ENCODE measurements around the gene CNTN4.
A peak's percentile ranks its signal among the peaks of the same experiment; 100 is the strongest.

CNTN4 gene

DNA sequence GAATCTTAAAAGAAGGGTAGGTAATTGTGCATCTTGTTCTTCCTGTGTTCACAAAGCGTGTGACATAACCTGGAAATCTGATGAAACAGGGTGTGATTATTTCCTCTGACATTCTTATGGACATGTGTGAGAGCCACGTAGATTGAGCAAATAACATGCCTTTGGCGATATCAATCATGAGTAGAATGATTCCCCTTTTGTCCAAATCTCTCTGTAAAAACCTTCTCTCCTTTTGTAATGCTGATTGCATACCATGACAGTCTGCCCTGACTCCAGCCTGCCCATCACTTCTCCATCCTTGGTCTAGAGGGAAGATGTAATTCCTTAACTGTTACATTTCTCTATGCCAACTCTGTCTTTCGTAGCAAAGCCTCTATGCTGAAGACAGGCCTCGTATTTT lies 896.5 kb downstream of the CNTN4 start:
- no peak for DNase-seq

DNA sequence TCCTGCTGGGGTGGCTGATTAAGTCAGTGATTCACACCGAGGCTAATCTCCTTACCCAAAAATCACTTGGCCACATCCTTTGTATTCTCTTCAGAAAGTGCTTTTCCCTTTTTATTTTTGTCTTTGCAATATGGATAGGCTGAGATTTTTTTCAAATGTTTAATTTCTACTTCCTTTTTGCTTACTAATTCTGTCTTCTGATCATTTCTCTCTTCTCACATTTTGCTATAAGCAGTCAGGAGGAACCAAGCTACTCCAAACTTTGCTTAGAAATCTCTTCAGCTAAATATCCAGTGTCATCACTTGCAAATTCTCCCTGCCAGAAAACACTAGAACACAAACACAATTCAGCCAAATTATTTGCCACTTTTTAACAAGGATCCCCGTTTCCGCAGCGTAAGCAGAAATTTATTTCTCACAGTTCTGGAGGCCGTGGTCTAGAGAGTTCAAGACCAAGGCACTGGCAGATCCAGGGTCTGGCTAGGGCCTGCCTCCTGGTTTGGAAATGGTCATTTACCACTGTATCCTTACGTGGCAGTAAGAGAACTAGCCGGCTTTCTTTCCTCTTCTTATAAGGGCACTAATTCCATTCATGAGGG lies 906.6 kb downstream of the CNTN4 start:
- no peak for DNase-seq

DNA sequence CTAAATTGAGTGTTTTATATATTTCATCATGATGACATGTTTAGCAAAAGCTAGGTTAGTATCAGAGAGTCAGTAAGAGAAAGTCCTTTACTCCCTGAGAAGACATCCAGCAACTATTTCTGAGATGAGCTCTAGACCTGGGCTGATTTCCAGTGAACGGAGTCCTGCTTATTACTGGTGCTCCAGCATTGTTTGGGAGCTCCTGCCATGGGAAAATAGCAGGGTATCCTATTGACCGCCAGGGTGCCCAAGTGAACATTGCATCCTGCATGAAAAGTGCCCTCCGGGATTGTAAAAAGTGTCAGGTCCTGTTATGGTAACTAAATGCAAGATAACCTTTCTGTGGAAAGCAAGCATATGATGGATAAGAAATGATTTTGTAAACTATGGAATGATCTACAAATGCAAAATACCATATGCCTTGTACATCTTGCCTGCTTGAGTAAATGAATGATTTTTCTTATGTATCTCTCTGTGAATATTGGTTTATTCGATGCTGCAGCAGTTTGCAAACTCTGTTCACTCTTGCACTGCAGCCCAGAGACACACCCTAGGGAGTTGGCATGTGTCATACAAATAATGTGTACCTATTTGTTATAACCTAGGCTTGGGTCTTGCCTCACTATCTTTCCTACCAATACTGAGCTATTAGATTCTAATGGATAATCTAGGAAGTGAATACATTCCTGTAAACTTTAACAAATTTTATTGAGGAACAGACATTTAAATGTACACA lies 914.8 kb downstream of the CNTN4 start:
- no peak for DNase-seq

DNA sequence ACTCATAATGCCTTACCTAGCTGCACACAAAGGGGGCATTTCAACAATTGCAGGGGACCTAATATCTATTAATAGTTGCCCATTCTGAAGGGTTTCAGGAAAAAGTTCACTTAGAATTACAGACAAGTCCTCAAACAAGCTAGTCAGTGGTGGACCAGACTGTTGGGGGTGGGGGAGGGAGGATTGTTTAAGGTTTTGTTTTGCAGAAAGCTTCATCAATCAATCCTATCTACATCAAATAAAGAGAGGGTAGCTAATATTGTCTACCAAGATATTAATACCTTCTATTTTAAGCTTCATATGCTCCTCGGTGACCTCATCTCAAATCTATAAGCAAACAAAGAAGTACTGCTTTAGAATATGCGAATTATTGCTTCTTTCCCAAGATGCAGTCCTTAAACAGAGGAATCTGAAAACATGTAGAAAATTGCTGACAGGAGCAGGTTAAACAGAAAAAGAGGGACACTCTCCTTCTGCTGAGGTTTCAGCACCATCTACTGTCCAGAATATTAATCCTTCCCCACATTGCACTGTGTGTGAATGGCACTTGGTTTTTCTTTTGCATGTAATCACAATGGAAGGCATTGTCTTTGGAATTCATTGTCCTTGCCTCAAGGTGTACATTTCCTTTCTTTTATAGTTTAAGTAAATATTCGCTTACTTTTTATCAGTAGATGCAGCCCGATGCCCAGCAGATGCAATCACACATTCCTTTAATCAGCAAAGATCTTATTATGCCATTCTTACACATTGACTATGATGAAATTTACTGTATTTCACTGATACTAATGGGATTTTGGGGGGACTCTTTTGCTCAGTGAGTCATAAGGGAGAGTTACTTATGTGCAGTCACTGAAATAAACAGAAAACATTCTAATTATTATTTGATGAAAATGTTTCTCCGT lies 916.8 kb downstream of the CNTN4 start:
- DNase-seq: peak; percentile 2

DNA sequence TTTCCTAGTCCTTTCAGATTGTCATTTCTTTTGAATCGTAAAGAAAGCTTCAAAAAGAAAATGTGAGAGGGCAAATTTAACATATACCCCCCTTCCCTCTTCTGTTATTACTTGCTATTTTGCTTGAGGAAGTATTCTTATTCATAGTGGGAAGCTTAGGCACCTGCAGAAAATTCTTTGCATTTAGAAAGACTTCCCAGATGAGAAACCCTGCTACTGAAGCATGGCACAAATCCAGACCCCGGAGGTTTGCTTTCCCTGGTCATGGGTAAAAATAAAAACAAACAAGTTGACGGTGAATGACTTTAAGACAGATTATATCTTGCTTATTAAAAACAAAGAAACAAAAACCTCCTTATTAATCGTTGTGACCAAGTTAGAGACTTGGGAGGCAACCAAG lies 917.6 kb downstream of the CNTN4 start:
- no peak for DNase-seq

DNA sequence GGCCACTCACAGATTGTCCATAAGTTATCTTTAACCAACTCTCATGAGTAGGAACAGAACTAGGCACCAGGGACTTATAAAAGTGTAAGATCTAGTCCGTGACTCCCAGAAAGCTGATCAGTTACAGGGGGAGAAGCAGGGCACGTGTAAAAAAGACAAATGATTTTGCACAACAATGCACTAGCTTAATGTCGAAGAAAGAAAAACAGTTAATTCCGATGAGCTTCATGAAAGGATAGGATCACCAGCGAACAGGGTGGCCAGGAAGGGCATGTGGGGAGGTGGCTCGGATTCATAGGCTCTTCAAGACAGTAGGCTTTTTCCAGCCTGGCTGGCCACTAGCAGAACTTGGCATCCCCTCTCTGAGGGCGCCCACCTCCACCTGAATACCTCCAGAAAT lies 921.5 kb downstream of the CNTN4 start:
- no peak for DNase-seq

DNA sequence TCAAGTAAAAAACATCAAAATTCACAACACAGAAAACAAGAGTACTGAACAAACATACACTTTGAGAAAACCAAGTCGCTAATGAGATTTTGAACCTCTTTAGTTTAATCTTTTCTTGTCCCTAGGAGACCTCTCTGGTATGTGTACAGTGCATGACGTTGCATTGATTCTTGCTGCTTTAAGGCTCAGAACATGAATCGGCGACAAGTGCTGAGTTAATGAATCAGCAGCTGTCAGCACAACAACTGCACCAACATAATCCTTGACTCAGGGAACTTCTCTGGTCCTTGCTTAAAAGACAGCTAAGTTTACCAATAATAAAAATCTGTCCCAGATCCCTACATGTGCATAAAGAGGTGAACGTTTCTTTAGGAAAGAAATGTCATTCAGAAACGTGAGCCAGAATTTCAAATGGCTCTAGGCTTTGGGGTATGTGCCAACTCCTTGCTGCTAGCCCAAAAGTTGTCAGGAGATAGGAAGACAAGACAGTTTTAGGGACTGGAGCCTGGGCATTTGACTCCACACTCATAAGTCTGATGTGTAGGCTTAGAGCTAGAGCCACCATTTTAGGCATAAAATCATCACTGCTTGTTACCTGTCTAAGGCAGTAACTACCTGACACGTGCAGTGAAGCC lies 924.6 kb downstream of the CNTN4 start:
- DNase-seq: no peak

DNA sequence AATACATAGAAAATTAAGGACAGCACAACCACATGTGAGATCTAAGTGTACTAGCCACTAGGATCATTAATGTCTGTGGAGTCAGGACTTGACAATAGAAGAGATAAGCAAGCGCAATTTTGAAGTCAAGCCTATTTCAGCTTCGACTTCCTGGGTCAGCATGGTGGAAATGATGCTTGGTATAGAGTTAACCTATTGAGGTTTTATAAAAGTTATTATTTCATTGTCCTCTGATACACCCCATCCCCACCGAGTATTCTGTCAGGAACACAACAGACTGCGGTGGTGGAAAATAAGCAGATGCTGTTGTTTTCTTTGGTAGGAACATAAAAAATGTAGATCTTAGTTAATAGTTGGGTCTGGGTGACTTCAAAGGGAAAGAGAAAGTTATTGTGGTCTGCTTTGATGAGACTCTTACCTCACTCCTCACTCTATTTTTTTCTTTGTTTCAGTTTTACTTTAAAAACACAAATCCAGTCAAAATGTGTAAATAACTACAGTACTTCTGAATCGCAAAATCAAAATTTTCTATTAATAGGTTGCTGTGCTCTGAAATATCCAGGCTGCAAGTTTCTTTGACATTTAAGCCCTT lies 929.4 kb downstream of the CNTN4 start:
- peak; percentile 11 for DNase-seq

DNA sequence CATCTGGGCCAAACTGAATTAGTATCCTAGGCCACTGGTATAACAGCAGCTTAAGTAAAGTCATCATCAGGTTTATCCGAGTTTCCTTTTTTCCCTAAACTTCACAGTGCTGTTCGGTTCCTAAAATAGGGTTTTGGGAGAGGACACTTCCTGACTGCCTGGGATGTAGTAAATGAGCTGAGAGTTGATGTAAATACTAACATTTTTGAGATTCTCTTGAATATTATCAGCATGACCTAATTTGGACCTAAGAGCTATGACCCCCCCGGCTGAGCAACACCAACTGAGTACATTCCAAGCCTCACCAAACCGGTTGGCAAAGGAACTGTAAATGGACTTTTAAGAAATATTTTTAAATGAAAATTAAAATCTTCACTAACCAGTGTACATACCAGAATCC lies 932.7 kb downstream of the CNTN4 start:
- DNase-seq: no peak

DNA sequence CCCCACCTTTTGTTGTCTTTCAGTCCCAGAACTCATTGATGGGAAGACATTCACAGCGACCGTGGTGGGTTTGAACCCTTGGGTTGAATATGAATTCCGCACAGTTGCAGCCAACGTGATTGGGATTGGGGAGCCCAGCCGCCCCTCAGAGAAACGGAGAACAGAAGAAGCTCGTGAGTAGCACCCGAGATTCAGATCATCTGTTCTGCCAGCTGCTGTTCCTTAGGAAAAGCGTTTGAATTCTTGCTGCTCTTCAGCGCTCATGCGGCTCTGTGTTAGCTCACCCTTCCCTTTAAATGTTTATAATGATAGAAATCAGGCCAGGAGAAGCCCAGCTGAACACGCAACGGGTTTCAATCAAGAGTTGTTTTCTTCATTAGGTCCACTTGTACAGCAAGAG lies 938.5 kb downstream of the CNTN4 start:
- no peak for DNase-seq

DNA sequence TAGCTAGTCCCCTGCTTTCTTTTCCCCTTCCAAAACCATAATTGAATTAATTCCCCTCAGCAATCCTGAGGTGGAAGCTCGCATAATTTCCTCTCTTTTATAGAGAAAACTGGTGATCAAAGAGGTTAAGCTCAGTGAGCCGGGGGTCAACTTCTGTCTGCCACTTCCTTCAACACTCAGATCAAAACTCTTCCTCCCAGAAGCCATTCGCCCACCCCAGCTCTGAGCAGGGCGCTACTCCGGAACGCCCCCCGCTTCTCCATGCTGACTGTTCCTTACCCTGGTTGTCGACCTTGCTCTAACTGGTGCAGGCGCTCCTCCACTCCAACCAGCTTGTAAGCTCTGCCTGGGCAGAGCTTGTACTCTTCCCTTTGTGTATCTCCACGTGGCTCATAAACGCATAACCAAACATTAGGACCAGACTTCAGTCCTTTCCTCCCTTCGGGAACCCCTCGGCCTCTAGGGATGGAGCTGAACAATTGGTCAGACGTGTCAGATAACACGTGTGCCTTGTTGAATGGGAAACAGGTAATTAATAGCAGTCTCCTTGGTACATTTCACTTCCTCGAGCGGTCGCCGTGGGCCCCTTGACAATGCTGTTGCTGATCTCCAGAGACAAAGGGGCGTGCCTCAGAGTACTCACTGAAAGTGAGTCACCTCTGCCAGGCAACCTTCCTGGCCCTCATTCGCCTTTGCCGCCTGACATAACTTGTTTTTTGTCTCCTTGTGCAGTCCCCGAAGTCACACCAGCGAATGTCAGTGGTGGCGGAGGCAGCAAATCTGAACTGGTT lies 939.7 kb downstream of the CNTN4 start:
- DNase-seq: no peak

DNA sequence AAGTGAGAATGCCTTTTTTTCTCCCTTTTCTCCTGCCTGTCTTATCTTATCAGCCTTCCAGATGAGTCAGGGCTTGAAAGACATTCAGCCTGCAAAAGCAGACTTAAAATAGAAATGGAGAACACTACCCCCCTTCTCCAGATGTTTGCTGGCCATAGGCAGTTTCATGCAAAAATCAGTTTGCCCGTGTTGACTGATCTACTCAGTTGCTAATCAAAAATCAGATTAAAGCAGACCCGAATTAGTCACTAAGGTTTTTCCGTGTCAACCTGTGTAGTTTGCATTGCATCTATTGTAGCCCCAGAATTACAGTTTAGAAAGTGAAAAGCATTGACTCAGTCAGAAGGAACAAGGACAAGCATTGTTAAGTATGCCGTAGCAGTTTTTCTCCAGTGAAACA lies 955.3 kb downstream of the CNTN4 start:
- no peak for DNase-seq

DNA sequence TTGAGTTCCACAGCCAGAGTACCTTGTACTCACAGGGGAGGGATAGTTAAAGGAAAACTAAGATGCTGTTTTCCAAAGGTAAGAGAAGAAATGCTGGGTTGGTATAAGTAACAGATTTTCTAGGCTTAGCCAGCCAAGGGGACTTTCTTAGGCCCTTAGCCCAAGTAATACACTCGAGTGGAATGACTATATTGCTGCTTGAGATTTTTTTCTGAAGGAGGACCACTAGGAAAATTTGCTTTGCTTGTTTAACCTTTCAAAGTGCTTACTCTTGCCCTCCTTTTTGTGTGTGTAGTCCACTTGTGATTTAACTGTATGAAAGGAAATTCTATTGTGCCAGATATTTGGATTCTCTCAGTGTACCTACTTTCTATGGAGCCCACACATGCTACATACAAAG lies 961.0 kb downstream of the CNTN4 start:
- no peak for DNase-seq

DNA sequence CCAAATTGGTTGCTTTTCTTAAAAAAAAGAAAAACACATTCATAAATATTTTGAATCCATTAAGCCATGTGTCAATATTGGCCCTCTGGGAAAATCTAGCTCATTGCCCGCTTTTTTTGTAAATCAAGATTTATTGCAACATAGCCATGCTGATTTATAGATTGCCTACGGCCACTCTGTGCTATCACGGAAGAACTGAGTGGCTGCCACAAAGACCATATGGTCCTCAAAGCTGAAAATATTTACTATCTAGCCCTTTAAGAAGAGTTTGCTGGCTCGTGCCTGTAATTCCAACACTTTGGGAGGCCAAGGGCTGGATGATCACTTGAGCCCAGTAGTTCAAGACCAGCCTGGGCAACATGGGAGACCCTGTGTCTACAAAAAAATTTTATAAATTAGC lies 965.6 kb downstream of the CNTN4 start:
- DNase-seq: no peak

DNA sequence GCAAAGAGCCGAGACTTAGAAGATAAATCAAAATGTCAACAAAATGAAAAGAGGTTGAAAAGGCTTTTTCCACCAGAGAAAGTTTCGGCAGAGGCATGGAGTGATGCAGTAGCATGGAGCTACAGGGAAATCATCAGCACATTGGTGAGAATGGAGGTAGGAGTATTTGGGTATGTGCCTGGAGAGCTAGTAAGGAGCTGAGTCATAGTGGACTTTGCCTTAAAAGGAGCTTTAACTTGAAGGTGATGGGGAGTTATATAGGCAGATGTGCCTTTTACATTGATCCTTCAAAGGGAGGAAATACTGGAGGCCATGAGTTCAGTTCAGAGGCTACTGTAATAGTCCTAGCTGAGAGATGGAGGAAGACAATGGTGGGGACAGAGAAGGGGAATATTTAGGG lies 967.2 kb downstream of the CNTN4 start:
- no peak for DNase-seq

DNA sequence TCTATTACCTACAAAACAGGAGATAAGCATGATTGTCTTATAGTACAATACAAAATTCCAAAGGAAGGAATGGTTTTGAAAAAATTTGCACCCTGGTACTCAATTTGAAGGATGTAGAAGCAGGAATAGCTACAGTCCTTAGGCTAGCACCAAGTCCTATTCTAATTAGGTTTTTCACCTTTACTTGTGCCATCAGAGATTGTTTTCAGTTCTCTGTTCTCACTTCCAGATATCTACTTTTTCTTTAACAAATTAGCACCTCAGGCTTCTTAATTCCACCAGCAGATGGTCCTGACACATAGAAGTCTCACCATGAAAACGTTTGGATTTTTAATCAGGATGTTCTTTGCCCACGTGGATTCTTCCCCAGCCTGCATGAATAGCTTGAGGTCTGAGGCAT lies 967.7 kb downstream of the CNTN4 start:
- DNase-seq: no peak

DNA sequence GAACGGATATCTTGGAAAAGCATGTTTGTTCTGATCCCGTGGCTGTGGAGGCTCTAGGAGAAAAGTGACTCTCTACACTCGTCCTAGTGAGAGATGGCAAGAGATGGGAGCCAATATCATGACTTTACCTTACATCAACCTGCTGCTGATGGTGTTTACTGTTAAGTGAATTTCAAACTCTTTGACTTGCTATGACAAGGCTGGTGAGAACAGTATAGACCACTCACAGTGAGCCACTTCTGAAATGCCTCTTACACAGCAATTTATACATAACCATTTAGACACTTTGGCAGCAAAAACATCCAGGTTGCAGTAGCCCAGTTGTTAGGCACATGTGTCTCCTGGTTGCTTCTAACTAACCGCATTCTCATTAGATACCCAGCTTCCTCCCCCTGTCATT lies 968.2 kb downstream of the CNTN4 start:
- DNase-seq: no peak

DNA sequence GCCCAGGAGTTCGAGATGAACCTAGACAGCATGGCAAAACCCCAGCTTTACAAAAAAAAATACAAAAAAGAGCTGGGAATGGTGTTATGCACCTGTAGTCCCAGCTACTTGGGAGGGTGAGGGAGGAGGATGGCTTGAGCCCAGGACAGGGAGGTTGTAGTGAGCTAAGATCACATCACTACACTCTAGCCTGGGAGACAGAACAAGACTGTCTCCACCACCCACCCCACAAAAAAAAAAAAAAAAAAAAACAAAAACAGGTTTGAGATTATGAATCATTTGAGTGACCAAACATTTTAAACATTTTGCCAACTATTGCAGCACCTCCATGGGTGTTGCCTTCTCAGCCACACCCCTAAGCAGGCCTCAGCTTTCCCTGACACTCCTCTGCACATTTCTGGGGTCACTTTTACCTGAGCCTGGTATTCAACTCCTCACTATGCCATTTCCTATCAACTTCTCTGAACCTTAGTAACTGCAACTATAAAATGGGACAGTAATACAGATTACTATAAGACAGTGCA lies 969.8 kb downstream of the CNTN4 start:
- DNase-seq: no peak

DNA sequence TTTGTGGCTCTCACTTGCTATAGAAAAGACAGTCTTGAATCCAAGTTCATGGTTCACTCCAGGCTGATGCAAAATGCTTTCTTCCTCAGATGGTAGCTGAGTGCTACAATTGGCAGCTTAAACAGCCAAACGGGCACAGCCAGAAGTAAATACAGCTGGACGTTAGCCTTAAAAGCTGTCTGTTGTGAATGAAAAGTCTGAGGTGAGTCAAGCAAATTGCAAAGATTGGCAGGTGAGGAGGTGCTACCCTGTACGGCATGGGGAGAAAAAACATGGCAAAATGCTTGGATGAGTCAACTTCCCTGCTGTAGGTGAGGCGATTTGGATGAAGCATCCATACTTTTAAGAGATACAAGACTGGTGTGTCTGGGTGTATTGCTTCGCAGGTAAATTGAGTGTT lies 971.1 kb downstream of the CNTN4 start:
- DNase-seq: no peak

DNA sequence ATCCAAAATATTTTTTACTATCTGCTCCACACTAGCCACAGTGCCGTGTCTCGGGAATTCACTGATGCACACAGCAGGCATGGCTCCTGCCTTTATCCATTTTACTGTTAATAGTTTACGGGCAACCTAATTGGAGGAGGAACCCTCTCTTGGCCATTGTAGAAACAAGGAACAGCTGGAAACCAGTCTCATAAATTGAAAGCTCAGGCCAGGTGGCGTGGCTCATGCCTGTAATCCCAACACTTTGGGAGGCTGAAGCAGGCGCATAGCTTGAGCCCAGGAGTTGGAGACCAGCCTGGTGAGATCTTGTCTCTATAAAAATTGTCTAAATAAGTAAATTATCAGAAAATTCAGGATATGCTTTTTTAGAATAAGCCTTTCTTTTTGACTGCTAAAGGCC lies 972.5 kb downstream of the CNTN4 start:
- DNase-seq: no peak

DNA sequence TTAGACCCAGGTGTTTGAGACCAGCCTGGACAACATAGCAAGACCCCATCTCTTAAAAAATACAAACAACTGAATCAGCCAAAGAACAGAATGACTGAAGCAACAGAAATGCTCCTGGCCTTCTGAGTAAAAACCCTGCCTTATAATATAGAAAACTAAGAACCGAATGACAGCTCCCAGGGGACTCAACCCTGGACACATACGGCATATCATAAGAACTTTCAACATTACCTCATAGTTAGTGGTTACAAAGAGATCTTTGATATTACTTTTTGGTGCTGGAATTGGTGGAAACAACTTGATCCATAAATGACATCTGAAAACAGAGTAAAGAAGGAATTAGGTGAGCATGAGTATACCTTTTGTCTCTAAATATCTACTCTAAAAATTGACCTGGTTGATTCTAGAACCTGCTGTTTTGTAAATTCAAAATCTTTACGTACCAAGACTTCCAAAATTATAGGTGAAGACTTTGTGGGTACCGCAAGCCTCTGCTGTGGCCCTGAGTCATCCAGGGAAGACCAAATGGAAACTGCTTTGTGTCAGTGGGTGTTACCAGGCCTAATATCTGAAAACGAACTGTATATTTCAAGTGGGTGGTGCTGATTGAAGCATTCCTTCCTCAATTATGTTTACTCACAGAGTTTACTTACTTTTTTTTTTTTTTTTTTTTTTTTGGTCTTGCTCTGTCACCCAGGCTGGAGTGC lies 976.0 kb downstream of the CNTN4 start:
- DNase-seq: peak; percentile 5

Data from activated CD4-positive, alpha-beta T cell treated with anti-CD3 and anti-CD28 coated beads, Interleukin-2, Interleukin-6, amounts not matched to agents 100 ng/mL and 50 ng/mL, durations not matched to agents 16 hours and 8 hours (primary cell).